GM23338 (cell line): ENCODE measurements around the gene KCNMA1. TPM values are rescaled to one million over a fixed set of nuclear protein-coding genes. Genes with fewer than 3 reads are reported as not detected.

ENCODE experiments used
- ATAC-seq: fragments of 200-7000 bp; cut with Tn5 transposase; 3 replicates; pipeline ENCODE4 v1.9.1; 2020
- DNase-seq: peaks from one replicate; pipeline ENCODE4 v3.0.0-alpha.2; 2015; ENCODE audit warnings: low spot score
- H2AFZ ChIP-seq: fragments of 200-600 bp; sonication (generic); 2 replicates; pipeline ENCODE4 v1.8.0; 2016; ENCODE audit warnings: antibody characterized with exemption, mild to moderate bottlenecking, moderate library complexity
- H3F3A ChIP-seq: fragments of 200-600 bp; sonication (generic); replicated peaks from 2 replicates; pipeline ENCODE4 v1.8.0; 2017; ENCODE audit warnings: antibody characterized with exemption, mixed run types, low read depth
- H3K27ac ChIP-seq: fragments of 200-600 bp; sonication (generic); 2 replicates; pipeline ENCODE4 v1.6.1; 2016; ENCODE audit warnings: low read depth
- H3K27me3 ChIP-seq: fragments of 200-600 bp; sonication (generic); 2 replicates; pipeline ENCODE4 v1.8.0; 2016; ENCODE audit warnings: mild to moderate bottlenecking, mixed run types, moderate library complexity; ENCODE audit not compliant: insufficient read depth
- H3K36me3 ChIP-seq: fragments of 200-600 bp; sonication (generic); 2 replicates; pipeline ENCODE4 v1.8.0; 2016; ENCODE audit warnings: mild to moderate bottlenecking; ENCODE audit not compliant: insufficient read depth
- H3K4me1 ChIP-seq: fragments of 200-600 bp; sonication (generic); 2 replicates; pipeline ENCODE4 v1.8.0; 2016; ENCODE audit warnings: mild to moderate bottlenecking, moderate library complexity; ENCODE audit not compliant: insufficient read depth
- H3K4me2 ChIP-seq: fragments of 200-600 bp; sonication (generic); 2 replicates; pipeline ENCODE4 v1.7.1; 2017; ENCODE audit warnings: mixed run types
- H3K4me3 ChIP-seq: fragments of 200-600 bp; sonication (generic); 2 replicates; pipeline ENCODE4 v1.6.1; 2016; ENCODE audit warnings: mixed run types
- H3K79me2 ChIP-seq: fragments of 200-600 bp; sonication (generic); replicated peaks from 2 replicates; pipeline ENCODE4 v1.8.0; 2017; ENCODE audit warnings: mild to moderate bottlenecking; ENCODE audit not compliant: insufficient read depth
- H3K9me2 ChIP-seq: fragments of 200-600 bp; sonication (generic); 2 replicates; pipeline ENCODE4 v1.8.0; 2017; ENCODE audit not compliant: insufficient read depth
- H4K20me1 ChIP-seq: fragments of 200-600 bp; sonication (generic); replicated peaks from 2 replicates; pipeline ENCODE4 v1.8.0; 2017; ENCODE audit warnings: mild to moderate bottlenecking; ENCODE audit not compliant: insufficient read depth
- H3K27ac Mint-ChIP-seq: 2 replicates; pipeline ENCODE4 v1.8.0; 2020; ENCODE audit warnings: inconsistent platforms, mild to moderate bottlenecking, moderate library complexity, mixed read lengths
- H3K27me3 Mint-ChIP-seq: 3 replicates; pipeline ENCODE4 v1.8.0; 2022; ENCODE audit warnings: low read depth, mild to moderate bottlenecking, moderate library complexity, mixed read lengths, inconsistent platforms; ENCODE audit not compliant: insufficient read depth, poor library complexity
- H3K36me3 Mint-ChIP-seq: 3 replicates; pipeline ENCODE4 v1.8.0; 2021; ENCODE audit warnings: low read depth, mild to moderate bottlenecking, inconsistent platforms, moderate library complexity, mixed read lengths
- H3K4me1 Mint-ChIP-seq: 3 replicates; pipeline ENCODE4 v1.8.0; 2020; ENCODE audit warnings: mild to moderate bottlenecking, inconsistent platforms, mixed read lengths
- H3K4me3 Mint-ChIP-seq: 3 replicates; pipeline ENCODE4 v1.8.0; 2021; ENCODE audit warnings: moderate library complexity, mild to moderate bottlenecking, inconsistent platforms, mixed read lengths
- H3K9me3 Mint-ChIP-seq: 3 replicates; pipeline ENCODE4 v1.8.0; 2020; ENCODE audit warnings: moderate library complexity, mild to moderate bottlenecking, inconsistent platforms, mixed read lengths
- CTCF ChIP-seq, 2 experiments: fragments of 200-600 bp in 1 of 2; sonication (generic) in 1 of 2; conservative IDR thresholded peaks; 2 replicates each; pipeline versions ENCODE4 v1.5.1 to v1.6.1; 2016 to 2017; ENCODE audit warnings: antibody characterized with exemption in 2 of 2, low read depth in 2 of 2, mild to moderate bottlenecking in 2 of 2, moderate library complexity in 1 of 2
- ETS1 ChIP-seq: IDR thresholded peaks from 2 replicates; pipeline ENCODE4 v1.6.1; 2016; ENCODE audit warnings: antibody characterized with exemption
- EZH2 ChIP-seq: fragments of 200-600 bp; sonication (generic); IDR thresholded peaks from one replicate; pipeline ENCODE4 v1.8.0; 2017; ENCODE audit warnings: antibody characterized with exemption, mild to moderate bottlenecking, low read depth; ENCODE audit not compliant: unreplicated experiment
- EZH2phosphoT487 ChIP-seq: fragments of 200-600 bp; sonication (generic); IDR thresholded peaks from one replicate; pipeline ENCODE4 v1.8.1; 2018; ENCODE audit warnings: antibody characterized with exemption; ENCODE audit not compliant: unreplicated experiment
- JUNB ChIP-seq: IDR thresholded peaks from one replicate; pipeline ENCODE4 v1.6.1; 2016; ENCODE audit warnings: antibody characterized with exemption; ENCODE audit not compliant: unreplicated experiment
- NANOG ChIP-seq: IDR thresholded peaks from 2 replicates; pipeline ENCODE4 v1.6.1; 2016; ENCODE audit warnings: antibody characterized with exemption, borderline replicate concordance
- POLR2AphosphoS5 ChIP-seq: IDR thresholded peaks from 2 replicates; pipeline ENCODE4 v1.6.1; 2016; ENCODE audit warnings: antibody characterized with exemption, low read depth
- REST ChIP-seq: IDR thresholded peaks from one replicate; pipeline ENCODE4 v1.6.1; 2018; ENCODE audit warnings: antibody characterized with exemption; ENCODE audit not compliant: unreplicated experiment
- STAT1 ChIP-seq: IDR thresholded peaks from one replicate; pipeline ENCODE4 v1.6.1; 2016; ENCODE audit warnings: antibody characterized with exemption; ENCODE audit not compliant: unreplicated experiment
- ZNF114 ChIP-seq: fragments of 250-450 bp; sonication (Bioruptor Pico); IDR thresholded peaks from 2 replicates; pipeline ENCODE4 v1.5.0; 2020; ENCODE audit warnings: mild to moderate bottlenecking, moderate library complexity
- polyA plus RNA-seq: library from polyadenylated mRNA; unstranded; fragments of >200 nt; fragmentation: Nextera tagmentation; extraction: Ambion mirVana; gene quantifications from 2 replicates; pipeline ENCODE4 v1.2.1, GENCODE V29; 2016
- total RNA-seq: library from RNA; depleted of rRNA; stranded (reverse); fragments of >200 nt; shearing (Covaris generic); gene quantifications from 2 replicates; pipeline ENCODE4 v1.2.3, GENCODE V29; 2014

The KCNMA1 gene
- total and polyA plus RNA-seq, 2 experiments from 2014 or later, result 8.2 to 9.0 TPM

GRCh38 chr10:77547307-77548050 lies 90.1 kb downstream of the KCNMA1 start (continued):
- TF ChIP-seq REST (no peak), NANOG (no peak), ZNF114 (CRISPR knock-in tag) (no peak), CTCF (conservative IDR thresholded peaks at IDR 0.05; ENCODE audit: low read depth in 2 of 2) (no peak)

- Mint-ChIP-seq H3K4me3 (no peak overlapping the region), H3K27me3 (peaks cover 2% of the 10 kb centered on the region), H3K4me1 (peaks cover 4% of the 10 kb centered on the region), H3K9me3 (no peaks in the 10 kb centered on the region), H3K36me3 (no peaks in the 10 kb centered on the region), H3K27ac (no peak overlapping the region)
- Histone ChIP-seq H3K4me1 (no peaks in the 10 kb centered on the region), H3K4me2 (no peak overlapping the region), H3K4me3 (no peak overlapping the region), H3K27me3 (no peaks in the 10 kb centered on the region), H3K36me3 (no peaks in the 10 kb centered on the region), H3K27ac (no peak overlapping the region), H3K79me2 (no peaks in the 10 kb centered on the region), H3K9me2 (peaks cover 2% of the 10 kb centered on the region; the same call in 1 of the 2 replicates), H3F3A (no peaks in the 10 kb centered on the region), H2AFZ (no peak overlapping the region), H4K20me1 (no peaks in the 10 kb centered on the region)
- DNase-seq (no peak), ATAC-seq (no peak)
- TF ChIP-seq ETS1 (no peak), EZH2 (no peak), JUNB (no peak), REST (no peak), STAT1 (no peak), POLR2AphosphoS5 (no peak), EZH2phosphoT487 (no peak)
Measured at GRCh38 chr10:77546042-77546441, 91.6 kb downstream of the KCNMA1 start.
